Activated naive CD8-positive, alpha-beta T cell treated with anti-CD3 and anti-CD28 coated beads, Interleukin-2, amount 50 U/mL, for 24 hours (primary cell): ENCODE measurements around the gene UBTF.
A peak's percentile ranks its signal among the peaks of the same experiment; 100 is the strongest.

Source experiments
- ATAC-seq: fragments of 150-1000 bp; cut with Tn5 transposase; one replicate; pipeline ENCODE4 v1.10.0; 2021
- DNase-seq: peaks from one replicate; pipeline ENCODE4 v3.0.0; 2021
- H3K27ac Mint-ChIP-seq: one replicate; pipeline ENCODE4 v1.8.0; 2021; ENCODE audit warnings: mild to moderate bottlenecking, mixed read lengths
- H3K27me3 Mint-ChIP-seq: one replicate; pipeline ENCODE4 v1.8.0; 2021; ENCODE audit warnings: mixed read lengths
- H3K36me3 Mint-ChIP-seq: one replicate; pipeline ENCODE4 v1.8.0; 2021; ENCODE audit warnings: low read depth, mixed read lengths
- H3K4me1 Mint-ChIP-seq: one replicate; pipeline ENCODE4 v1.8.0; 2021; ENCODE audit warnings: mixed read lengths
- H3K4me3 Mint-ChIP-seq: one replicate; pipeline ENCODE4 v1.8.0; 2021; ENCODE audit warnings: mild to moderate bottlenecking, moderate library complexity, mixed read lengths
- H3K9me3 Mint-ChIP-seq: one replicate; pipeline ENCODE4 v1.8.0; 2021; ENCODE audit warnings: mixed read lengths

UBTF gene

DNA sequence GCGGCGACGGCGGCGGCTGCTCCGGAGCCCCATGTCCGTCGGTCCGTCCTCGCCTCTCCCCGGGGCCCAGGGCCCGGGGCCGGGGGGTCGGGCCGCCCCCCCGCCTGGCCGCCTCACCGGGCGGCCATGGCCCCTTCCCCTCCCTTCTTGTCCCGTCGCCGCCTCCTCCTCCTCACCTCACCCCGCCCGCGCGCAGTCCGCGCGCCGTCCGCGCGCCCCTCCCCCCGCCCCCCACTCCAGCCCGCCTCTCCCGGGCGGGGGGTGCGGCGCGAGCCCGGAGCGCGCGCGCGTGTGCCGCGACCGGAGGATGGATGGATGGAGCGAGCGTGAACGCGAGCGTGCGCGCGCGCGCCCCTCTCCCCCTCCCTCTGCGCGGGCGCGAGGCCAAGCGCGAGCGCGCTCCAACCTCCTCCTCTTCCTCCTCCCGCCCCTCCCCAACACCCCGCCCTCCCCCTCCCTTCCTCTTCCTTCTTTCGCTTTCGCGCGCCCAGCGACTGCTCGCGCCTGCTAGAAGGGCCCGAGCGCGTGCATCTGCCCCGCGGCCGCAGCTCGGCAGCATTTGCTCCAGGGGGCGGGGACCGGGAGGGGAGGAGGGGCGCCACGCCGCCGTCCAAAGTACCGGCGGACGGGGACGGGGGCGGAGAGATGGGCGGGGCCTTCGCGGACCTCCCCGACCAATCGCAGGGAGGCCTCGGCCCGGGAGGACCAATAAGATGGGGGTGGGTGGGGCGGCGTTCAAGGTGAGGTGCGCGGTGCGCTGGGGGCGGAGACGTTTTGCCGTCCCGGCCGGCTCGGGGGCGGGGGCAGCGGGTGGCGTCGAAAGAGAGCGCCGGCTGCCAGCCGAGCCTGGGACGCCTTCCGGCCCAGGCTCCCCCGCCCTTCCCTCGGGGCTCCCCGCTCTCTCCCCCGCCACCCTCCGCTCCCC is 19.7 kb downstream of the UBTF start, which contains the start of gene ATXN7L3:
ATXN7L3 (minus strand) TSS at position 332 of the 925 bp plus-strand sequence. CDS start 1,814 bp downstream, outside the sequence.
- H3K4me3 Mint-ChIP-seq: peak within 1 kb of the TSS; percentile 85
- peaks cover 36% of the 10 kb centered on the region for H3K4me1 Mint-ChIP-seq
- no peaks in the 10 kb centered on the region for H3K27me3 Mint-ChIP-seq
- peaks cover 26% of the 10 kb centered on the region for H3K36me3 Mint-ChIP-seq
- peak; percentile 100 for DNase-seq
- peak; percentile 77 for ATAC-seq
- peak within 1 kb of the TSS; percentile 86 for H3K27ac Mint-ChIP-seq
- no peaks in the 10 kb centered on the region for H3K9me3 Mint-ChIP-seq

DNA sequence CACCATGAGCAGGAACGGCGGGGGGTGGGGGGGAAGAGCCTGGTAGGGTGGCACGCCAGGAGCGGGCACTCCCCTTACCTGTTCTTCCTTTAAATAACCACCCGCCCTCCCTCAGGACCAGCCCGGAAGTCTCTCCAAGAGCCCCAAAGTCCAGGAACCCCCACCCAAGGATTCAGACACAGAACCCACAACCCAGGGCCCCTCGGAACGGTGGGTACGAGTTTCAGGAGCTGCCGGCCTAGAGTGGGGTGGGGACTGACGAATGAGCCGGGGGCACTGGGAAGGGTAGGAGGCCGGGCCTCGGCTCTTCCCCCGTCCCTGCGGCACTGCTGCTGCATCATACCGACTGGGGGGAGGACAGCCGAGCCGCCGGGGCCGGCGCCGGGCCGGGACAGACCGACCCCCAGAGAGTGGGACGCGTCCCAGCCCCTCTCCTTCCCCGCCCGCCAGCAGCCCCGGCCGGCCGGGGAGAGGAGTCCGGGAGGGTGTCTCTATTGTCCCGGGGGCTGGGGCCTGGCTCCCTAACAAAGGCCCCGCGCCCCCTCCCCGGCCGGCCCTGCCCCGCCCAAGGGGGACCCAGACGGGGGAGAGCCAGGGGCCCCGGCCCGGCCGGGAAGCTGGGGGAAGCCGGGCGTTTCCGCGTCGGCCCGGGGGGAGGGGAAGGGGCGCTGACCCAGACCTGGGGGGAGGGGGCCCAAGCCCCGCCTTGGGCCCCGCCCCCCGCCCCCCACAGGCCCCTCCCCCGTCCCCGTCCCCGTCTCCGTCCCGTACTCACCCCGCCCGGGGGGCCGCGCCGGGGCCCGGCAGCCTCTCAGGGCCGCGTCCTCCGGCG is 20.5 kb downstream of the UBTF start:
- ATAC-seq (peak; percentile 6), DNase-seq (peak; percentile 61)
- Mint-ChIP-seq H3K27me3 (no peaks in the 10 kb centered on the region), H3K4me1 (peaks cover 31% of the 10 kb centered on the region), H3K27ac (peak overlapping the region; percentile 86), H3K4me3 (peak overlapping the region; percentile 85), H3K9me3 (no peaks in the 10 kb centered on the region), H3K36me3 (peaks cover 28% of the 10 kb centered on the region)

DNA sequence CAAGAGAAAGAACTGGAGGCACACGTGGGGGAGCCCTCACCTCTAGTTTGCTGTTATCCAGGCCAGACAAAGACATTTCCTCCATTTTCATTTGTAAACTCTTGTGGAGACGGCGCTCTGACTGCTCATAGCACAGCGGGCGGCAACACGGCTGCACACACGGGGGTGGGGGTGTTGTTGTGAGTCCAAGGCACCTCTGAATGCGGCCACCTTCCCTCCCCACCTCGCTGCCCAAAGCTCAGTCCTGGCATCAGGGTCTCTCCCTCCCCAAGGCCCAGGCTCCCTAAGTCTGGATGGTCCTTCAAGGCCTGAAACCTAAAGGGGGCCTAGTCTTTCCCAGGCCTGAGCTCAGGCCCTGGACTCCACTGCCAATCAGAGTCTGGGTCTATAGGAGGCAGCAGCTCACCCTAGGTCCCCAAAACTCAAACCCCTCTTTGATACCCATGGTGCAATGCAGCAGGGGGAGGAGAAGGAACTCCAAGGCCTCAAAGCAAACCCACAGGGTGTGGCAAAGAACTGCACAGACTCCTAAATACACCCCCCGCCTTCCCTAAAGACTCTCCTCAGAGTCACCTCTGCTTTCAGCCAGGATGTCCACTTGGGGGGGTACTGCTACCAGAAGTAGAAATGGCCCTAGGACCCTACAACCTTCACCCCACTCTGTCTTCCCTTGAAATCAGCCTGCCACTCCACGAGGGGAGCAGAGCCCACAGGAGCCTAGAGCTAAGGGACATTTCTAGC is 21.3 kb downstream of the UBTF start:
- peak; percentile 39 for DNase-seq
- H3K4me3 Mint-ChIP-seq: peak overlapping the region; percentile 85
- no peaks in the 10 kb centered on the region for H3K9me3 Mint-ChIP-seq
- H3K36me3 Mint-ChIP-seq: peaks cover 28% of the 10 kb centered on the region
- ATAC-seq: peak; percentile 13
- peak overlapping the region; percentile 86 for H3K27ac Mint-ChIP-seq
- no peaks in the 10 kb centered on the region for H3K27me3 Mint-ChIP-seq
- peaks cover 23% of the 10 kb centered on the region for H3K4me1 Mint-ChIP-seq

DNA sequence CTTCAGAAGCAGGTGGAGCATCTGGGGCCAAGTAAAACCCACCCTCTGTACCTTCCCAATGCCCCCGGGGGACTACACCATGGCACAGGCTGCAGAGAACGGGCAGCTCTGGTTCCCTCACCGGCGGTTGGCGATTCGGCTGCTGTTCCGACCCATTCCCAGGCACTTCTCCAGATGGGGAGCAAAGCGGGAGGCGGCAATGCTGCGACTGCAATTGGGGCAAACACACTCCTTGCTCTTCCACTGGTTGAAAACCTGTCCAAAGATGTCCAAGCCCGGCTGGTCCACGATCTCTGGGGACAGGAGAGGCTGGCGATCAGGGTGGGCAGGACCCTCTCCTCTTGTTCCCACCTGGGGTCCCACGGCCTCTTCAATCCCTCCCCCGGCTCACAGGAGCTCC is 22.4 kb downstream of the UBTF start:
- H3K4me1 Mint-ChIP-seq: peaks cover 19% of the 10 kb centered on the region
- DNase-seq: no peak
- ATAC-seq: no peak
- no peaks in the 10 kb centered on the region for H3K9me3 Mint-ChIP-seq
- no peaks in the 10 kb centered on the region for H3K27me3 Mint-ChIP-seq
- H3K36me3 Mint-ChIP-seq: peaks cover 28% of the 10 kb centered on the region
- H3K4me3 Mint-ChIP-seq: peak overlapping the region; percentile 85
- H3K27ac Mint-ChIP-seq: peak overlapping the region; percentile 86

DNA sequence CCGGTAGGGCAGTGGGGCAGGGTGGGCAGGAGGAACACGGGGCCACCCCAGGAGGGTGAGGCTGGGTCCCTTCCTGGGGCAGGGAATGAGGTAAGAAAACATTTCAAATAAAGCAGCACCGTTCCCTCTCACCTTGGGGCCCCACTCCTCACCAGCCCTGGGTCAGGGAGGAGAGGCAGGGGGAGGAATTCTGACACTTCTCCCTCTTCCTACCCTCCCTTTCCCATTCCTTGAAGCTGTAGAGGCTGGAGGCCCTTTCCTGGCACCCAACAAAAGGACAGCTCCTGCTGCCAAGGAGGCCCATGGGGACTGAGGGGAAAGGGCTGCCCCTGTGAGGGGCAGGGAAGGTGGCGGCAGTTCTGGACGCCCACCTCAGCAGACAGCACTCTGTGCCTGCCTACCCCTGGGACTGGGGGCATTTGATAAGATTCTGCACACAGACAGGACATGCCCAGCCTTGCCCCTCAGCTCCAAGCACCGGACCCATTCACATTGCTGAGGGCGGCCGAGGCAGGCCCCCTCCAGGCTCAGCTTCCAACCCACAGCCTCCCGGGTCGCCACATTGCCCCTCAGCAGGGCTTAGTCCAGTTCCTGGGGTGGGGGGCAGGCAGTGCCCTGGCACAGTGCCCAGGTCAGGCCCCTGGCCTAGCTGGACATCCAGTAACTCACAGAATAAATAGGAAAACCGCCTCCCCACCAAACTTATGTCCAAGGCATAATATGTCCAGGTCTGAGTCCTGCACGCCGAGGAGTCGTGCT is 26.0 kb downstream of the UBTF start:
- Mint-ChIP-seq H3K36me3 (peaks cover 32% of the 10 kb centered on the region), H3K4me3 (no peak overlapping the region), H3K27me3 (no peaks in the 10 kb centered on the region), H3K4me1 (peaks cover 16% of the 10 kb centered on the region), H3K9me3 (no peaks in the 10 kb centered on the region), H3K27ac (no peak overlapping the region)
- no peak for DNase-seq
- no peak for ATAC-seq

DNA sequence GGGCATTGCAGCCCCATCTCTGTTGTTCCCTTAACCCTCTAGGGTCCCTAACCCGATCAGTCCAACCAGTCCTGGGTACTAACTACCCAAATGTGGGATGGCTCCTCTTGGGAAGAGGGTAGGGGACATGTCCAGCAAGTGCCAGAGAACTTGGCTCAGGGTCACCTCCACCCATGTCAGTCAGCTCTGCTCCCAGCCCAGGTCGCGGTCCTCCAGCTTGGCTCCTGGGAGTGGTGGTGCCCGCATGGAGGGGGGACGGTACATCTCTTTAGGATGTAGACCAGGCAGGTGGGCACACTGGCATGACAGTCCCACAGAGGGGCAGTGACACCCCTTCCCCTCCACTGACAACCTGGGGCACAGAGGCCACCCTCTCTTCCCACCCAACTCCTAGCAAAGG is 26.7 kb downstream of the UBTF start:
- no peaks in the 10 kb centered on the region for H3K27me3 Mint-ChIP-seq

DNA sequence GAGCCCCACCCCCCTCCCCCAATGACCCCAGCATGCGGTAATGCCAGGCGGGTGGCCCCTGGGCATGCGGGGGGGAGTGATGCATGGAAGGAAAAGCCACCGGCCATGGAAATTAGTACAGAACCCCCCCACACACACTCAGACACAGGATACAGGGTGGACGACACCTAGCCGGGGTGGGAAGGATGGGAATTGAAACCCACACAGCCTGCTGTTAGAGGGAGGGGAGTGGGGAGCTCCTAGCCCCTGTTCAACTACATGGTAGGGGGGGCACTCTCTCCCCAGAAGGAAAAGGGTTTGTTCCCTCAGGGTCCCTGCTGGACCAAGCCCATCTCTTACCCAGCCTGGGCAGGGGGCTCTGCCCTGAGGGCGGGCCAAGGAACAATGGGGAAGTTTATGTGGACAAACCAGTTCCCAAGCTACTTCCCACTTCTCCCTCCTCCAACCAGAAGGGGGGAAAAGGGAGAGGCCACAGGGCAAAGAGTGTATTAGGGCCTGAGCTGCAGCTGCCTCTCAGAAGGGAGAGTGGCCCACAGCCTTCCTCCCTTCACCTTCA is 27.5 kb downstream of the UBTF start:
- no peak overlapping the region for H3K4me3 Mint-ChIP-seq

More for the DNA sequence above, 26.7 kb downstream of the UBTF start:
- peaks cover 24% of the 10 kb centered on the region for H3K36me3 Mint-ChIP-seq
- peaks cover 16% of the 10 kb centered on the region for H3K4me1 Mint-ChIP-seq
- no peaks in the 10 kb centered on the region for H3K9me3 Mint-ChIP-seq
- H3K27ac Mint-ChIP-seq: no peak overlapping the region
- ATAC-seq (no peak), DNase-seq (no peak)
- H3K4me3 Mint-ChIP-seq: no peak overlapping the region

DNA sequence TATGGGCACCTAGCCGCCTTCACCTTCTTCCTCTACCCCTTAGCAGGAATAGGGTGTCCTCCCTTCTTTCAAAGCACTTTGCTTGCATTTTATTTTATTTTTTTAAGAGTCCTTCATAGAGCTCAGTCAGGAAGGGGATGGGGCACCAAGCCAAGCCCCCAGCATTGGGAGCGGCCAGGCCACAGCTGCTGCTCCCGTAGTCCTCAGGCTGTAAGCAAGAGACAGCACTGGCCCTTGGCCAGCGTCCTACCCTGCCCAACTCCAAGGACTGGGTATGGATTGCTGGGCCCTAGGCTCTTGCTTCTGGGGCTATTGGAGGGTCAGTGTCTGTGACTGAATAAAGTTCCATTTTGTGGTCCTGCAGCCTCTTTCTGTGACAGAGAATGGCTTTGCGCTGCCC is 28.1 kb downstream of the UBTF start:
- Mint-ChIP-seq H3K27me3 (no peaks in the 10 kb centered on the region), H3K36me3 (peaks cover 17% of the 10 kb centered on the region), H3K9me3 (no peaks in the 10 kb centered on the region), H3K4me3 (no peak overlapping the region), H3K4me1 (peaks cover 18% of the 10 kb centered on the region), H3K27ac (no peak overlapping the region)
- no peak for ATAC-seq
- DNase-seq: no peak

More for the DNA sequence above, 27.5 kb downstream of the UBTF start:
- Mint-ChIP-seq H3K27ac (no peak overlapping the region), H3K9me3 (no peaks in the 10 kb centered on the region), H3K36me3 (peaks cover 21% of the 10 kb centered on the region), H3K27me3 (no peaks in the 10 kb centered on the region), H3K4me1 (peaks cover 16% of the 10 kb centered on the region)
- no peak for ATAC-seq
- DNase-seq: no peak

DNA sequence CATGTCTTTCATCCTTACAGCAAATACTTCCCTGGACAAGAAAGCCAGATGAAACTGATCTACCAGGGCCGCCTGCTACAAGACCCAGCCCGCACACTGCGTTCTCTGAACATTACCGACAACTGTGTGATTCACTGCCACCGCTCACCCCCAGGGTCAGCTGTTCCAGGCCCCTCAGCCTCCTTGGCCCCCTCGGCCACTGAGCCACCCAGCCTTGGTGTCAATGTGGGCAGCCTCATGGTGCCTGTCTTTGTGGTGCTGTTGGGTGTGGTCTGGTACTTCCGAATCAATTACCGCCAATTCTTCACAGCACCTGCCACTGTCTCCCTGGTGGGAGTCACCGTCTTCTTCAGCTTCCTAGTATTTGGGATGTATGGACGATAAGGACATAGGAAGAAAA is 29.0 kb downstream of the UBTF start:
- no peaks in the 10 kb centered on the region for H3K9me3 Mint-ChIP-seq
- no peak for DNase-seq
- peaks cover 23% of the 10 kb centered on the region for H3K4me1 Mint-ChIP-seq
- no peak overlapping the region for H3K4me3 Mint-ChIP-seq
- peaks cover 16% of the 10 kb centered on the region for H3K36me3 Mint-ChIP-seq
- H3K27ac Mint-ChIP-seq: peak overlapping the region; percentile 15
- no peaks in the 10 kb centered on the region for H3K27me3 Mint-ChIP-seq
- no peak for ATAC-seq

DNA sequence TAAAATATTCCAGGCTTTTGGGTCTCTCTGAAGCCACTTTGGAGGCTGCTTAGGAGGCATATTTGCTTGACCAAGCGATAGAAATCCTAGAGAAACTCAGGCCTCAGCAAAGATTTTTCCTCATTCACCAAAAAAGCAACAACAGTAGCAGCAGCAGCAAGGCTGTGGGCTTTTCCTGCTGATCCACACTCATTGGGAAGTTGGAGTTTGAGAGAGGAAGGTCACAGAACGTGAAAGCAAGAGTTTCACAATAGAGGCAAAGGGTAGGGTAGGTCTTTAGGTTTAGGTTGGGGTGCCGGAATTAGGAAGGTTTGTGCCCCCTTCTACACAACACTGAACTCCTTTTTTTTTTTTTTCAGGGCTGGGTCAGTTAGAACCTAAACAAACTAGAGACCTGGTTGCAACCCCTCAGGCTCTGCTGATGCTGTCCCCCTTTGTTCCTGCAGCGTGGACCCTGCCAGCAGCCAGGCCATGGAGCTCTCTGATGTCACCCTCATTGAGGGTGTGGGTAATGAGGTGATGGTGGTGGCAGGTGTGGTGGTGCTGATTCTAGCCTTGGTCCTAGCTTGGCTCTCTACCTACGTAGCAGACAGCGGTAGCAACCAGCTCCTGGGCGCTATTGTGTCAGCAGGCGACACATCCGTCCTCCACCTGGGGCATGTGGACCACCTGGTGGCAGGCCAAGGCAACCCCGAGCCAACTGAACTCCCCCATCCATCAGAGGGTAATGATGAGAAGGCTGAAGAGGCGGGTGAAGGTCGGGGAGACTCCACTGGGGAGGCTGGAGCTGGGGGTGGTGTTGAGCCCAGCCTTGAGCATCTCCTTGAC is 30.7 kb downstream of the UBTF start:
- H3K9me3 Mint-ChIP-seq: no peaks in the 10 kb centered on the region
- DNase-seq: no peak
- no peak for ATAC-seq
- peaks cover 9% of the 10 kb centered on the region for H3K36me3 Mint-ChIP-seq
- peaks cover 36% of the 10 kb centered on the region for H3K4me1 Mint-ChIP-seq
- H3K4me3 Mint-ChIP-seq: peak overlapping the region; percentile 99
- H3K27ac Mint-ChIP-seq: peak overlapping the region; percentile 49
- H3K27me3 Mint-ChIP-seq: no peaks in the 10 kb centered on the region

DNA sequence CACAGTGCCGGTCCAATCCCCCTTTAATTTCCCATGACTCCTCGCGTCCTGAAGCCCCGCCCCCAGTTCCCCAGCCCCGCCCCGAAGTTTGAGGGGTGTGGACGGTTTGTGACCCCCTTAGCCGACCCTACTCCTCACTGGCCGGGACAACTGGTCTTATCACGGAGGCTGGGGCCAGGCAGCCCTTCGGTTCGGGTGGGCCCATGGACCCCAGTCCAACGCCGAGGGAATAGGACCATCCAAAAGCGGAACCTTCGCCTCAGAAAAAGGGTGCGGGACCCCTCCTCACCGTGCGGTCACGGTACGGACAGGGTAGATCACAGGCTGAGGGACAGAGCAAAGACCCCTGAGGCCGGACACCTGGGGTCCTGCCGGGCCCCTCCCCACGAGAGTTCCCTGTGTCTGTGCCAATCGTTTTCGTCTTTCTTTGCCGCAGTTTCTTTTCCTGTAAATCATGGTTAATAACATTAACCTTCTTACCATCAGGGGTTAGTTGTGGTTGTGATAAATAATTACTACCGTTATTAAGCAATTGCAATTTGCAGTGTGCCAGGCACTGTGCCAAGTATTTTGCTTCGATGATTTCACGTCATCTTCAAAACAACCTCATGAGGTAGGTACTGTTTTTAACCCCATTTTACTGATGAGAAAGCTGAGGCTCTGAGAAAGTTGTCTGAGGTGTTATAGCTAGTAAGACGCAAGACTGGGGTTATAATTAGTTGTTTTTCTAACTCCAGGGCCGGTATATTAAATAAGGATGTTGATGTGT is 32.2 kb downstream of the UBTF start:
- Mint-ChIP-seq H3K9me3 (no peaks in the 10 kb centered on the region), H3K4me1 (peaks cover 36% of the 10 kb centered on the region), H3K36me3 (peaks cover 9% of the 10 kb centered on the region), H3K27me3 (no peaks in the 10 kb centered on the region), H3K4me3 (peak overlapping the region; percentile 99), H3K27ac (peak overlapping the region; percentile 98)
- ATAC-seq (peak; percentile 31), DNase-seq (no peak)
